BJ (cell line): ENCODE measurements around the gene CFAP65. TPM values are rescaled to one million over a fixed set of nuclear protein-coding genes. Genes with fewer than 3 reads are reported as not detected.

Experiments used
- CTCF ChIA-PET: fragments of 350-600 bp; formaldehyde crosslinking; extraction: SDS; loops from one replicate; lab custom pipeline; 2021; ENCODE audit warnings: antibody characterized with exemption, inconsistent platforms; lab: Yijun Ruan, JAX
- POLR2A ChIA-PET: fragments of 300-600 bp; sonication (Branson Sonifier 250); formaldehyde crosslinking; extraction: SDS; loops from one replicate; lab custom pipeline; 2021; ENCODE audit warnings: antibody characterized with exemption; lab: Charles Lee
- DNase-seq: peaks from one replicate; pipeline ENCODE4 v3.0.0-alpha.2; 2011; ENCODE audit warnings: low read depth
- H3K27me3 ChIP-seq: 2 replicates; pipeline ENCODE4 v1.6.0; 2011; ENCODE audit warnings: low read length; ENCODE audit not compliant: control insufficient read depth, insufficient read depth
- H3K36me3 ChIP-seq: 2 replicates; pipeline ENCODE4 v1.5.1; 2011; ENCODE audit warnings: low read length; ENCODE audit not compliant: control insufficient read depth, insufficient read depth
- H3K4me3 ChIP-seq: 2 replicates; pipeline ENCODE4 v1.5.1; 2011; ENCODE audit warnings: low read depth, mild to moderate bottlenecking, control low read depth, low read length
- polyA minus RNA-seq: library from RNA; depleted of rRNA, polyadenylated mRNA; stranded (reverse); fragments of >200 nt; gene quantifications from 2 replicates; pipeline ENCODE4 v1.2.3, GENCODE V29; 2011; rRNA and poly(A)+ RNA removed
- polyA plus RNA-seq: library from polyadenylated mRNA; depleted of rRNA; stranded (reverse); fragments of >200 nt; gene quantifications from 2 replicates; pipeline ENCODE4 v1.2.3, GENCODE V29; 2011; rRNA removed
- TF ChIP-seq, protein P1 (sequence below): IDR thresholded peaks from 2 replicates; pipeline ENCODE4 v1.5.1; 2011; ENCODE audit warnings: low read depth, mild to moderate bottlenecking, control low read depth, inconsistent platforms, low read length, moderate library complexity; ENCODE audit not compliant: insufficient read depth

The CFAP65 gene
- polyA plus RNA-seq (not detected in 2 replicates), polyA minus RNA-seq (not detected in 2 replicates)

DNA sequence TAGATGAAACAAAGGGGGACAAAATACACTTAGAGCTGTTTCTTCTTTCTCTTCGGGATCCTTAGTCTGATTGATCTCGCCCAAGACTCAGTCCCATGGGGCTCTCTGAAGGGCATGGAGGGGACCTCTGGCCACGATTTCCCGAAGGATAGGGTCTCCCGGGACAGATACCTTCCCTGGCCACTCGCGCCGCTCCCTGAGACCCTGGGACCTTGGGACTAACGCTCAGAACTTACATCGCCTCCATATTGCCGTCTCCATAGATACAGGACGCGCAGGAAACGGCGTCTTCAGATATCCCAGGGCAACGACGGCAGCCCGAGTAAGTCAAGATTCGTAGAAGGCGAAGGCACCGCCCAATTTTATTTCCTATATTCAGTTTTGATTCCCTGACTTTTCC is at the start of gene CFAP65:
Gene CFAP65, minus strand, starts transcription at position 265 of the 400 bp plus-strand sequence. CDS start 2,468 bp downstream, outside the sequence.
- DNase-seq, result no peak
- POLR2A ChIA-PET, result no interaction called here
- Histone ChIP-seq H3K36me3 (no peaks in the 10 kb centered on the region), H3K27me3 (peaks cover 22% of the 10 kb centered on the region), H3K4me3 (peak within 1 kb of the TSS; percentile 40)
- TF ChIP-seq, protein P1, sequence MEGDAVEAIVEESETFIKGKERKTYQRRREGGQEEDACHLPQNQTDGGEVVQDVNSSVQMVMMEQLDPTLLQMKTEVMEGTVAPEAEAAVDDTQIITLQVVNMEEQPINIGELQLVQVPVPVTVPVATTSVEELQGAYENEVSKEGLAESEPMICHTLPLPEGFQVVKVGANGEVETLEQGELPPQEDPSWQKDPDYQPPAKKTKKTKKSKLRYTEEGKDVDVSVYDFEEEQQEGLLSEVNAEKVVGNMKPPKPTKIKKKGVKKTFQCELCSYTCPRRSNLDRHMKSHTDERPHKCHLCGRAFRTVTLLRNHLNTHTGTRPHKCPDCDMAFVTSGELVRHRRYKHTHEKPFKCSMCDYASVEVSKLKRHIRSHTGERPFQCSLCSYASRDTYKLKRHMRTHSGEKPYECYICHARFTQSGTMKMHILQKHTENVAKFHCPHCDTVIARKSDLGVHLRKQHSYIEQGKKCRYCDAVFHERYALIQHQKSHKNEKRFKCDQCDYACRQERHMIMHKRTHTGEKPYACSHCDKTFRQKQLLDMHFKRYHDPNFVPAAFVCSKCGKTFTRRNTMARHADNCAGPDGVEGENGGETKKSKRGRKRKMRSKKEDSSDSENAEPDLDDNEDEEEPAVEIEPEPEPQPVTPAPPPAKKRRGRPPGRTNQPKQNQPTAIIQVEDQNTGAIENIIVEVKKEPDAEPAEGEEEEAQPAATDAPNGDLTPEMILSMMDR, result no peak
- CTCF ChIA-PET, result interaction anchor here (0.8 to 3.3 kb wide), 9 partner anchors 10 to 117 kb away, joined by 3 to 17 read pairs (median 5); no protein-coding TSS in a partner anchor

DNA sequence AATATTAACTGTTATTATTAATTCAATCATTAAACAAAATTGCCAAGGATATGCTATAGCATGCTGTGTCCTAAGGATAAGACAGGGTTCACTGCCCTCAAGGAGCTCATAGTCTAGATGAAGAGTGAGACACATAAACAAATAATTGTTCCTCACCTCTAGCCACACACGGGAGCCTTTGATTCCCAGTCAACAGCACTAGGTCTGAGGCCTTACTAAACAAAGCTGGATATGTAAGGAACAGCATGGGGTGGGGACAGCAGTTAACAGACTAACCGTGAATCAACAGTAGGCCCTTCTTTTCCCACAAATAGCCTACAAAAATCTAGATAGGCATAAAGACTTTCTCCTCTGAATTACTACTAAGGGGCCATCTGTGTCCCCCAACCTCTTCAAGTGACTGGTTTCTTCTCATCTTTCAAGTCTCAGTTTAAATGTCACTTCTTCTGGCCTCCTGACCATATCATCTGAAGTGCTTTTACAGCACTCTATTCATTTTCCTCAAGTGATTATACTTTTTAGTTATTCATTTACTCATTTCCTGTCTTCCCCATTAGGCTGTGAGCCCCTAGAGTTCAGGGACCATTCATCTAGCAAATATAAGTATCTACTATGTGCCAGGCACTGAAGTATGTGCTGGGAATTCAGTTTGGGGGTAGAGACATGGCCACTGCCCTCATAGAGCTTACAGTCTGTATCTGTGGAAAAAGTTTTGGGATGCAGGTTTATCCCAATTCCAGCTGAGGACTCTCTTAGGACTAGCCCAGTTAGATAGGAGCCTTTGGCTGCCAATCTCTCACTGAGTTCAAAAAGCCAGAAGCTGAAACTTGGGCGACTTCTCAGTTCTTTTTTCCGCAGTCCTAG is 49.4 kb upstream of the CFAP65 start:
- TF ChIP-seq, protein P1, result no peak
- Histone ChIP-seq H3K36me3 (no peaks in the 10 kb centered on the region; the same call in 1 of the 2 replicates), H3K4me3 (no peak overlapping the region), H3K27me3 (no peaks in the 10 kb centered on the region)
- DNase-seq, result no peak
- ChIA-PET CTCF (interaction anchor here (1.1 to 2.8 kb wide), 4 partner anchors 13 to 204 kb away, joined by 3 to 13 read pairs (median 3); no protein-coding TSS in a partner anchor), POLR2A (no interaction called here)

GRCh38 chr2:219089330-219089729 is 48.0 kb upstream of the CFAP65 start:
- no peak overlapping the region for H3K4me3 ChIP-seq
- ChIA-PET CTCF (interaction anchor here (0.7 kb wide), 1 partner anchor 14 kb away, joined by 3 read pairs; no protein-coding TSS in a partner anchor), POLR2A (no interaction called here)
- H3K27me3 ChIP-seq, result no peaks in the 10 kb centered on the region
- no peak for DNase-seq
- no peaks in the 10 kb centered on the region; the same call in 1 of the 2 replicates for H3K36me3 ChIP-seq
- TF ChIP-seq, protein P1, result no peak

GRCh38 chr2:219087848-219088247 is 46.5 kb upstream of the CFAP65 start:
- Histone ChIP-seq H3K27me3 (no peaks in the 10 kb centered on the region), H3K4me3 (no peak overlapping the region), H3K36me3 (no peaks in the 10 kb centered on the region; the same call in 1 of the 2 replicates)
- ChIA-PET CTCF (interaction anchor here (1.3 to 8.6 kb wide), 4 partner anchors 14 to 54 kb away, joined by 5 to 67 read pairs (median 8); no protein-coding TSS in a partner anchor), POLR2A (no interaction called here)
- no peak for DNase-seq
- TF ChIP-seq, protein P1, result no peak

- TF ChIP-seq, protein P1, result no peak
- Histone ChIP-seq H3K27me3 (no peaks in the 10 kb centered on the region), H3K36me3 (no peaks in the 10 kb centered on the region; the same call in 1 of the 2 replicates), H3K4me3 (no peak overlapping the region)
- DNase-seq, result no peak
- CTCF ChIA-PET, result interaction anchor here (1.8 to 8.6 kb wide), 3 partner anchors 13 to 54 kb away, joined by 5 to 67 read pairs (median 11); no protein-coding TSS in a partner anchor
- POLR2A ChIA-PET, result no interaction called here
Observed at GRCh38 chr2:219087361-219087760, 46.0 kb upstream of the CFAP65 start.
